ENCODE results near the gene HUWE1. TPM values are rescaled to one million over a fixed set of nuclear protein-coding genes. Genes with fewer than 3 reads are reported as not detected.

HUWE1 gene
- total and polyA plus RNA-seq, 2 of the 13 experiments (the other 11 are each of a cell fraction or from before 2014, with no cell fraction given): 63.2 to 68.1 TPM

DNA sequence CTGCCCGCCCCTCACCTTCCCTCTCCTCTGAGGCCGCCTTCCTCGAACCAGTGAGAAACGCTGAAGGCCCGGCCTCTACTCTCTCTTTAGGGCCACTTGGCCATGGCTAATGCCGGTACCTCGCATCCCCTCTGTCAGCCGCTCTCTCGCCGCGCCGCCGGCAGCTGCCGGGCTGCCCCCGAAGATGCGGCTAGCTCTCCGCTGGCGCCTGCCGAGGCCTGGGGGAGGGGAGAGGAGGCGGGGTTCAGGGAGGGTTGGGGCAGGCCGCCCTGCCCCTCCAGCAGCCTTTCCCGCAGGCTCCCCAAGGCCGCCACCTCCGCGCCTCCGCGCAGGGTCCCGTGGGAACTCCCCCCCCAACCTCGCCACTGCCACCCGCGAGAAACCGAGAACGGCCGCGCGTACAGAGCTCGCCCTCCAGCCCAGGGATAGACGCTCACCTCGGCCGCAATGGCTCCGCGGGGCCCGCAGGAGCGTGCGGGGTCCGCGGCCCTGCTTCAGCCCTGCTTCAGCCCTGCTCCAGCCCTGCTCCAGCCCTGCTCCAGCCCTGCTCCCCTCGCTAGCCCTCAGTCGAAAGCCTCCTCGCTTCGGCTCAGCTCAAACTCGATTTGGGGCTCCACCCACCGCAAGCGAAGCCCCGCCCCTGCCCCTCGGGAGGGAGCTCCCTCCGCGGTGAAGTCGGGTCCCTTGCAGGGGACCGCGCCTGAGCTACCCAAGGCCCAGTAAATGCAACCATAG, at the start of gene HUWE1 (continued):
- TF ChIP-seq, protein P1, sequence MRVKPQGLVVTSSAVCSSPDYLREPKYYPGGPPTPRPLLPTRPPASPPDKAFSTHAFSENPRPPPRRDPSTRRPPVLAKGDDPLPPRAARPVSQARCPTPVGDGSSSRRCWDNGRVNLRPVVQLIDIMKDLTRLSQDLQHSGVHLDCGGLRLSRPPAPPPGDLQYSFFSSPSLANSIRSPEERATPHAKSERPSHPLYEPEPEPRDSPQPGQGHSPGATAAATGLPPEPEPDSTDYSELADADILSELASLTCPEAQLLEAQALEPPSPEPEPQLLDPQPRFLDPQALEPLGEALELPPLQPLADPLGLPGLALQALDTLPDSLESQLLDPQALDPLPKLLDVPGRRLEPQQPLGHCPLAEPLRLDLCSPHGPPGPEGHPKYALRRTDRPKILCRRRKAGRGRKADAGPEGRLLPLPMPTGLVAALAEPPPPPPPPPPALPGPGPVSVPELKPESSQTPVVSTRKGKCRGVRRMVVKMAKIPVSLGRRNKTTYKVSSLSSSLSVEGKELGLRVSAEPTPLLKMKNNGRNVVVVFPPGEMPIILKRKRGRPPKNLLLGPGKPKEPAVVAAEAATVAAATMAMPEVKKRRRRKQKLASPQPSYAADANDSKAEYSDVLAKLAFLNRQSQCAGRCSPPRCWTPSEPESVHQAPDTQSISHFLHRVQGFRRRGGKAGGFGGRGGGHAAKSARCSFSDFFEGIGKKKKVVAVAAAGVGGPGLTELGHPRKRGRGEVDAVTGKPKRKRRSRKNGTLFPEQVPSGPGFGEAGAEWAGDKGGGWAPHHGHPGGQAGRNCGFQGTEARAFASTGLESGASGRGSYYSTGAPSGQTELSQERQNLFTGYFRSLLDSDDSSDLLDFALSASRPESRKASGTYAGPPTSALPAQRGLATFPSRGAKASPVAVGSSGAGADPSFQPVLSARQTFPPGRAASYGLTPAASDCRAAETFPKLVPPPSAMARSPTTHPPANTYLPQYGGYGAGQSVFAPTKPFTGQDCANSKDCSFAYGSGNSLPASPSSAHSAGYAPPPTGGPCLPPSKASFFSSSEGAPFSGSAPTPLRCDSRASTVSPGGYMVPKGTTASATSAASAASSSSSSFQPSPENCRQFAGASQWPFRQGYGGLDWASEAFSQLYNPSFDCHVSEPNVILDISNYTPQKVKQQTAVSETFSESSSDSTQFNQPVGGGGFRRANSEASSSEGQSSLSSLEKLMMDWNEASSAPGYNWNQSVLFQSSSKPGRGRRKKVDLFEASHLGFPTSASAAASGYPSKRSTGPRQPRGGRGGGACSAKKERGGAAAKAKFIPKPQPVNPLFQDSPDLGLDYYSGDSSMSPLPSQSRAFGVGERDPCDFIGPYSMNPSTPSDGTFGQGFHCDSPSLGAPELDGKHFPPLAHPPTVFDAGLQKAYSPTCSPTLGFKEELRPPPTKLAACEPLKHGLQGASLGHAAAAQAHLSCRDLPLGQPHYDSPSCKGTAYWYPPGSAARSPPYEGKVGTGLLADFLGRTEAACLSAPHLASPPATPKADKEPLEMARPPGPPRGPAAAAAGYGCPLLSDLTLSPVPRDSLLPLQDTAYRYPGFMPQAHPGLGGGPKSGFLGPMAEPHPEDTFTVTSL (CRISPR knock-in tag; IDR thresholded peaks at IDR 0.05; ENCODE audit: borderline replicate concordance): no peak
- TF ChIP-seq POLR2A (IDR thresholded peaks at IDR 0.05; ENCODE audit: insufficient read depth in 1 of 2, low read depth in 2 of 2, low read length in 2 of 2) (peak; percentile 59 to 82), ZNF687 (CRISPR knock-in tag; IDR thresholded peaks at IDR 0.05) (peak; percentile 78), ZNF496 (CRISPR knock-in tag; IDR thresholded peaks at IDR 0.05; ENCODE audit: insufficient replicate concordance) (no peak), FLYWCH1 (CRISPR knock-in tag; IDR thresholded peaks at IDR 0.05) (no peak), SP4 (CRISPR knock-in tag; IDR thresholded peaks at IDR 0.05) (no peak), GATAD2A (CRISPR knock-in tag; IDR thresholded peaks at IDR 0.05) (no peak), ZSCAN25 (CRISPR knock-in tag; IDR thresholded peaks at IDR 0.05) (peak; percentile 99), CBX1 (IDR thresholded peaks at IDR 0.05; ENCODE audit: low read depth) (no peak), THYN1 (CRISPR knock-in tag; IDR thresholded peaks at IDR 0.05; ENCODE audit: borderline replicate concordance, low read depth) (no peak), ZNF841 (CRISPR knock-in tag; IDR thresholded peaks at IDR 0.05; ENCODE audit: borderline replicate concordance) (no peak), LBX2 (CRISPR knock-in tag; IDR thresholded peaks at IDR 0.05; ENCODE audit: borderline replicate concordance) (no peak), SMC3 (IDR thresholded peaks at IDR 0.05; ENCODE audit: low read length) (no peak), PHF8 (CRISPR knock-in tag; IDR thresholded peaks at IDR 0.05) (peak; percentile 82), ZNF124 (CRISPR knock-in tag; IDR thresholded peaks at IDR 0.05) (no peak), TBX2 (CRISPR knock-in tag; IDR thresholded peaks at IDR 0.05; ENCODE audit: borderline replicate concordance) (peak; percentile 44; the same call in 1 of the 2 replicates)
- TF ChIP-seq, protein P2, sequence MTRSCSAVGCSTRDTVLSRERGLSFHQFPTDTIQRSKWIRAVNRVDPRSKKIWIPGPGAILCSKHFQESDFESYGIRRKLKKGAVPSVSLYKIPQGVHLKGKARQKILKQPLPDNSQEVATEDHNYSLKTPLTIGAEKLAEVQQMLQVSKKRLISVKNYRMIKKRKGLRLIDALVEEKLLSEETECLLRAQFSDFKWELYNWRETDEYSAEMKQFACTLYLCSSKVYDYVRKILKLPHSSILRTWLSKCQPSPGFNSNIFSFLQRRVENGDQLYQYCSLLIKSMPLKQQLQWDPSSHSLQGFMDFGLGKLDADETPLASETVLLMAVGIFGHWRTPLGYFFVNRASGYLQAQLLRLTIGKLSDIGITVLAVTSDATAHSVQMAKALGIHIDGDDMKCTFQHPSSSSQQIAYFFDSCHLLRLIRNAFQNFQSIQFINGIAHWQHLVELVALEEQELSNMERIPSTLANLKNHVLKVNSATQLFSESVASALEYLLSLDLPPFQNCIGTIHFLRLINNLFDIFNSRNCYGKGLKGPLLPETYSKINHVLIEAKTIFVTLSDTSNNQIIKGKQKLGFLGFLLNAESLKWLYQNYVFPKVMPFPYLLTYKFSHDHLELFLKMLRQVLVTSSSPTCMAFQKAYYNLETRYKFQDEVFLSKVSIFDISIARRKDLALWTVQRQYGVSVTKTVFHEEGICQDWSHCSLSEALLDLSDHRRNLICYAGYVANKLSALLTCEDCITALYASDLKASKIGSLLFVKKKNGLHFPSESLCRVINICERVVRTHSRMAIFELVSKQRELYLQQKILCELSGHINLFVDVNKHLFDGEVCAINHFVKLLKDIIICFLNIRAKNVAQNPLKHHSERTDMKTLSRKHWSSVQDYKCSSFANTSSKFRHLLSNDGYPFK (CRISPR knock-in tag; IDR thresholded peaks at IDR 0.05; ENCODE audit: borderline replicate concordance): no peak
